OCI-LY1 (cell line): ENCODE results near the gene SAP30BP.

Experiments
- EZH2 ChIP-seq: fragments of 200-600 bp; sonication (generic), shearing (Covaris generic); IDR thresholded peaks from 2 replicates; pipeline ENCODE4 v1.8.0; 2017; ENCODE audit warnings: borderline replicate concordance, mixed run types, mild to moderate bottlenecking, antibody characterized with exemption, low read length, moderate library complexity, mixed read lengths
- TF ChIP-seq, protein P1 (sequence below): fragments of 200-600 bp; sonication (generic), shearing (Covaris generic); IDR thresholded peaks from 2 replicates; pipeline ENCODE4 v1.5.1; 2017; ENCODE audit warnings: mild to moderate bottlenecking, antibody characterized with exemption, low read length, moderate library complexity, mixed read lengths

DNA sequence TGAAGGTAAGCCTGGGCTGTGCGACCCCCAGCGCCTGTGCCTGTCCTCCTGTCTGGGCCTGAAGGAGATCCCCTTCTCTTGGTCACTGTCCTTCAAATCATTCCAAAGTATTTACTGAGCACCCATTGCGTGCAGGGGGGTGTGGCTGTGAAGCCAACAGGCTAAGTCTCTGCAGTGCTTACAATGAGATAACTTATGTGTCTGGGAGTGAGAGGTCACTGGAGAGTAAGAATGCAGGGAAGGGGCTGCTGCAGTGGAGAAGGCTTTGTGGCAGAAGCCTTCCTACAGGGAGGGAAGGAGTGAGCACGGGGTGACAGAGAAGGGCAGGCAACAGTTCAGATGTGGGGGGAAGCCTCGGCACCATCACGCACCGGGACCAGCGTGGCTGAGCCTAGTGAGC is 45.1 kb upstream of the SAP30BP start:
- TF ChIP-seq, protein P1, sequence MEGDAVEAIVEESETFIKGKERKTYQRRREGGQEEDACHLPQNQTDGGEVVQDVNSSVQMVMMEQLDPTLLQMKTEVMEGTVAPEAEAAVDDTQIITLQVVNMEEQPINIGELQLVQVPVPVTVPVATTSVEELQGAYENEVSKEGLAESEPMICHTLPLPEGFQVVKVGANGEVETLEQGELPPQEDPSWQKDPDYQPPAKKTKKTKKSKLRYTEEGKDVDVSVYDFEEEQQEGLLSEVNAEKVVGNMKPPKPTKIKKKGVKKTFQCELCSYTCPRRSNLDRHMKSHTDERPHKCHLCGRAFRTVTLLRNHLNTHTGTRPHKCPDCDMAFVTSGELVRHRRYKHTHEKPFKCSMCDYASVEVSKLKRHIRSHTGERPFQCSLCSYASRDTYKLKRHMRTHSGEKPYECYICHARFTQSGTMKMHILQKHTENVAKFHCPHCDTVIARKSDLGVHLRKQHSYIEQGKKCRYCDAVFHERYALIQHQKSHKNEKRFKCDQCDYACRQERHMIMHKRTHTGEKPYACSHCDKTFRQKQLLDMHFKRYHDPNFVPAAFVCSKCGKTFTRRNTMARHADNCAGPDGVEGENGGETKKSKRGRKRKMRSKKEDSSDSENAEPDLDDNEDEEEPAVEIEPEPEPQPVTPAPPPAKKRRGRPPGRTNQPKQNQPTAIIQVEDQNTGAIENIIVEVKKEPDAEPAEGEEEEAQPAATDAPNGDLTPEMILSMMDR = no peak
- TF ChIP-seq EZH2 = no peak
